GM18867 (cell line): Measurements from ENCODE around the gene TTC21A.
"Not testable (repeated sequence)": the region's sequence is repeated elsewhere in the genome, so short reads cannot be mapped to it uniquely, and the experiment has no call there.

ENCODE experiments used
- ATAC-seq: cut with Tn5 transposase; IDR thresholded peaks from one replicate; pipeline ENCODE4 v1.9.1; 2021; ENCODE audit warnings: mild to moderate bottlenecking, moderate library complexity; ENCODE audit not compliant: unreplicated experiment

Gene TTC21A

DNA sequence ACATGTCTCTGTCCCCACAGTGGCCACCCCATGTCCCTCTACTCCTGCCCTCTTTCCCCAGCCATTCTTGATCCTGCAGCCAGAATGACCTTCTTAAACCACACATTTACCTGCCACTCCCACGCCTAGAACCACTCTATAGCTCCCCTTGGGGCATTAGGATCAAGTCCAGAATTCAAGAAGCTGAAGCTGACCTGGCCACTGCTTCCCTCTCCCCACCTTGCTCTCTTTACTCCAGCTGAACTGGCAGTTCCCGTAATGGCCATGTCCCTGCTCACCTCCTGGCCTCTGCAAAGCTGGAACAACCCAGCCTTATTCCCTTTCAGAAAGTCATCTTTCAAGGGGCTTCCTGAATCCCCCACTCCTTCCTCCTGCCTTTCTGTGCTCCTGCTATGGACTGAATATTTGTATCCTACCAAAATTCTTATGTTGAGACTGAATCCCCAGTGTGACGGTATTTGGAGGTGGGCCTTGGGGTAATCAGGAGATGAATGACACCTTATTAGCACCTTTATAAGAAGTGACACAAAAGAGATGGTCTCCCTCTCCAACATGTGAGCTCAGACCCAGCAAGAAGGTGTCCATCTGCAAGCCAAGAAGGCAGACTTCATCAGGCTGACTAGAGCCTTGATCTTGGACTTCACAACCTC, 42.1 kb downstream of the TTC21A start:
- ATAC-seq = no peak

DNA sequence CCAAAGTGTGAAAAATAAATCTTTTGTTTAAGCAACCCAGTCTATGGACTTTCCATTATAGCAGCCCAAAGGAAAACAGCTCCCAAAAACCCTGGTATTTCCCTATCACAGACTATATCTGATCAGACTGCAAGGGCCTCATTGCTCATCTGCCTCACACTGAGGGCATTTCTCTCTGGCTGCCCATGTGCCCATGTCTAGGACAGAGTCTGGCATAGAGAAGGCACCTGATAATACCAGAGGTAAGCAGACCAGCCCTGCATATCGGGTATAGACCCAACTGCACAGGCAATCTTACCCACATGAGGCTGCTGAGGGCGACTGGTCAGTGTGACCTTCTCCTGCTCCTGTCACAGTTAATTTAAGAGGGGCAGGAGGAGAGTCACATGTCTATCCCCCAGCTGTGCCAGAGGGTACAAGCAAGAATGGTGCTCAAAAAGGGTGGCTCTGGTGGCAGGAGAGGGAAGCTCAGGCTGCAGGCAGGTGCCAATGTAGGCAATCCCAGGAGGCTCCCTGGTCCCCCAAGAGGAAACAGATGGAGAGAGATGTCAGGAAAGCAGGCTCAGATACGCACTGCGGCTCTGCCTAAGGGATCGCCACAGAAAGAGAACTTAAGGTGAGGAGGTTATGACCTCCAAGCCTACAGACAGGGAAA, 42.8 kb downstream of the TTC21A start:
- ATAC-seq = no peak

DNA sequence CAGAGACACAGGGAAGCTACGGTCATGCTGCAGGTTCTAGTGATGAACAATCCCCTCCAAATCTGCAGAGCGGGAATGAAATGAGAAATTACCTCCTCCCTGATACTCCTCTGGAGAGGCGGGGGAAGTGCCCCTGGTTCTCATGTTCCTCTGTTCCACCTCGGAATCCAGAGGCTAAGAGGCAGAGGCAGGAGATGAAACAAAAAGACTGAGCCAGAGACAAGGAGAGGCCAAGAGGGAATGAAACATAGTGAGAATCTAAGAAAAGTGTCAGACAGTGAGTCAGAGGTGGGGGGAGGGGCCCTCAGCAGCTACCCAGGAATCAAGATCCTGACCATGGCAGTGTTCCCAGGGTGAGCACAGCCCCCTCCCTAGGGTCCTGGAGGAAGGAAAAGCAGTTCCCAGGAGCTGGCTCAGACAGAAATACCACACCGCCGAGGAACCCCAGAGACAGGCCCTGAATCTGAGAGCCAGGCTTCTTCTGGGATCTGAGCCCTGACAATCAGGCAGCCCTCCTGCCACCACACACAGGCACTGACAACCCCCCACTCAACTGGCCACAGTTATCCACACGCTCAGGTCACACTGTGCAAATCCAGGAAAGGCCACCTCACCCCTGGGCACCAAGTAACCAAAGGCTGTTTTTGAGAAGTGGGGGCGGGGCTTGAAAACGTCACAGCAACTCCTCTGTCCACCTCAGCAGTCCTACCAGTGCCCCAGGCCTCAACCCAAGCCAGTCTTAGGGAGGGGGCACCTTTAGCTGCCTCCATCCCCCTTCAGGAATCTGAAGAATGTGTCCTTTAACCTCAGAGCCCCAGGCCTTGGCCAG, 43.5 kb downstream of the TTC21A start:
- no peak for ATAC-seq

DNA sequence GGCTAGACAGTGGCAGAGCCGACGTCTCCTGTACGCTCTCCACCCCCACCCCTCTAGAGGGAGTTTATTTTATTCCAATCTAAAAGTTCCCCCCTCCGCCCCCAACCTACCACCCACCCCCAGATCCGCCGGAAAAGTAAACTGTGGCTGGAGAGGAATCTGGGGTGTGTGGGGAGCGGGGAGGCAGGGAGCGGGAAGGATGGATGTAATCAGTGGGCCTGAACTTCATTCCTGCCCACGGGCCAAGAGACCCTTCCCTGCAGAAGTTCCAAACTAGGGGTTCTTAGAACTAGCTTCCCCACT, 46.4 kb downstream of the TTC21A start:
- ATAC-seq = no peak

GRCh38 chr3:39154280-39155021, 47.0 kb downstream of the TTC21A start:
- ATAC-seq = no peak

GRCh38 chr3:39156421-39156820, 48.9 kb downstream of the TTC21A start:
- no peak for ATAC-seq

- ATAC-seq = no peak
These were observed 49.9 kb downstream of the TTC21A start for GRCh38 chr3:39157359-39157758.

GRCh38 chr3:39158148-39158715, 50.8 kb downstream of the TTC21A start:
- no peak for ATAC-seq

GRCh38 chr3:39164414-39164813, 56.9 kb downstream of the TTC21A start:
- ATAC-seq = no peak

DNA sequence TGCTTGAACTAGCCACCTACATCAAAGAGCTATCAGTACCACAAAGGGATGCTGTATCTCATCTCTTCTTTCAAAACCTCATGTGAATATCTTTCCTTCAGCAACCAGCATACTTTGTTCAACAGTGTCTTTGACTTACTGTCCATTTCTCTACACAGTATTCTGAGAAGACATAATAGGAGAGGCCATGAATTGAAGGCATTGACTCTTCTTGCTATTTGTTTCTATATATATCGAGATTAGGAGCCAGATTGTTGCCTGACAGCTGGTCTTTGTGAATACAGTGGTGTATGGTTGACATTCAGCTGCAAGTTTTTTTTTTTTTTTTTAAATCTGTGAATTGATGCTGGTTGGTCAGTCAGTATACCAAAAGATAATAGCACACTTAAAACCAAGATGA, 58.0 kb downstream of the TTC21A start:
- ATAC-seq = no peak

DNA sequence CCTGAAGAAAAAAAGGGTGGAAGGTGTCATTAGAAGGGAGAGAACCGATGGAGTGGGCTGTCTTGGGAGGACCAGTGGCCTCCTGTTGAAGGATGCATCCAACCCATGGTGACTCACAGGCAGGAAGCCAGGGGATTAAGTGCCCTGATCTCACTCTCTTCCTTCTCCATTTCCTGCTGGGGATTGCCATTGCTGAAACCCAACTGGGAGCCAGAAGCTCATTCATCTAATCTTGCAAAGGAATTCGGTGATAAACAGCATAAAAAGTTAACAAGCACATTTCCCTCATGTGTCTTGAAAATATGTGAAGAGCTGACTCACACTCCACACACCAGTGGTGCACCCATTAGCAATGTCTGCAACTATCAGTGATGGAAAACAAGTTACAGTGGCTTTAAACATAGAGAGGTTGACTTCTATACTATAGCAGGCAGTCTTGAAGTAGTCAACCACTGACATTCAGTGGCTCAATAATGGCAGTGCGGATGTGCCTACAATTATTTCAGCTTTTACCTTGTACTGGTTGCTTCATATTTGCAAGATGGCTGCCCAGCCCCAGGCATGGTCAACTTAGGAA, 58.7 kb downstream of the TTC21A start:
- ATAC-seq = no peak

DNA sequence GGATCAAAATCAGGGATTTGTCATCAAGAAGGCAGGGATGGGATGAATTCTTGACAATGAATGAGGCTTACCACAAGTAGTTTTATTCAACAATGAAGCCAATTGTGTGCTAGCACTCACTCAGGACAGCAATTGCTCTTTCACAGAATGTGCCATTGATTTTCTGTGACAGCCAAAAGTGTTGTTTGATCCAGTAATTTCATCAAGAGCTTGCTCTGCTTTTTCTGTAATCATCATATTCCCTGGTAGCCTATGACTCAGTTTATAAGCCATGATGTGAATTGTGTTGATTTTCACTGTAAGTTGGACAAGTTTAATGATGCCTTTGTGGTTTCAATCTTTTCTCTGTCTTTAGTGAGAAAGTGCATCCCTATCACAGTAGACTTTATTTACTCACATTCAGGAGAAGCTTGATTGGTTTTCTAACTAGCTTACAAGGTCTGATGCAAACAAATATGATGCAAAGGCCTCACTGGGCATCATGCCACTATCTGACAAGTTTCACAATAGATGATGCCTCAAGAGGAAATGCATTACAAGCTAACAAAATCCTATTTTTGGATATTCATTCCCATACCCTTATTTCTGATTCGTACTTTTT, 59.6 kb downstream of the TTC21A start:
- ATAC-seq = no peak

GRCh38 chr3:39168156-39168780, 60.8 kb downstream of the TTC21A start:
- no peak for ATAC-seq

DNA sequence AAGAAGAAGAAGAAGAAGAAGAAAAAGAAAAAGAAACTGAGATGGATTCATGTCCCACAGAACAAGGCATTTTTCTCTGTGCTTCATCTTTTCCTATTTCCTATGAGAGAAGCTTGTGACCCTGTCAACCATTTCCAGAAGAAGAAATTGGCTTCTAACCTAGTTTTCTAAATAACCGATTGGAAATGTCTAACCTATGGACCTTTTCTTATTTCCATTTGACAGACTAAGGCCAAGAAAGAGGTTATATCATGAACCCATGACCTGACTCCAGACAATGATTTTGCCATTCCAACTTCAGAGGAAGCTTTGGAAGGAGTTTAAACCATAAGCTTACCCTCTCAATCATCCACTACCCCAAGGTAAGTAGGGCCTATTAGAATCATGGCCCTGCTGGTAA, 62.2 kb downstream of the TTC21A start:
- ATAC-seq = no peak

- no peak for ATAC-seq
These were observed 63.0 kb downstream of the TTC21A start for GRCh38 chr3:39170461-39170860.

GRCh38 chr3:39170877-39171276, 63.4 kb downstream of the TTC21A start:
- ATAC-seq = not testable (repeated sequence)

DNA sequence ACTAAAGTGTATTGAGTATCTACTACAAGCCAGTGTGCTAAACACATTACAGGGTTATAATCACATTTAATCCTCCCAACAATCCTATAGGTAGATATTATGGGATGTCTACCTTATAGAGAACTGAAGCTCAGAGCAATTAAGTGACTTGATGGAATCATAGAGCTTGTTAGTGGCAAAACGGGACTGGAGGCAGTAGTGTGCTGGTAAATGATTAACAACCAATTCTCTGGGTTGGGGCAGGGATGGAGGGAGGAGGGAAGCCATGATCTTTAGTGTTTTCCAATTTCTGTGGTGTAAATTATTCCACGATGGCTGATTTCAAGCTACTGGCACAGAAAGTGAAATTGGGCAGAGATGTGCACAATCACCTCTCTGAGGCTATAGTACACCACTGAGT, 64.4 kb downstream of the TTC21A start:
- ATAC-seq = no peak

- no peak for ATAC-seq
These were observed 66.0 kb downstream of the TTC21A start for GRCh38 chr3:39173318-39174125.
